B cell (primary cell): ENCODE data around the gene ATG4C. TPM values are rescaled to one million over a fixed set of nuclear protein-coding genes. Genes with fewer than 3 reads are reported as not detected.

Source experiments
- ATAC-seq: fragments of 200-7000 bp; cut with Tn5 transposase; one replicate; pipeline ENCODE4 v1.10.0; 2021; ENCODE audit warnings: low read depth, mild to moderate bottlenecking, moderate number of reproducible peaks, moderate library complexity
- CTCF ChIA-PET: fragments of 350-600 bp; sonication (Branson Sonifier 250); formaldehyde crosslinking; loops from one replicate; lab custom pipeline; 2021; ENCODE audit warnings: antibody characterized with exemption, inconsistent platforms; lab: Charles Lee
- POLR2A ChIA-PET: fragments of 350-600 bp; sonication (Branson Sonifier 250); formaldehyde crosslinking; loops from one replicate; lab custom pipeline; 2021; ENCODE audit warnings: antibody characterized with exemption; lab: Charles Lee
- DNase-seq: peaks from one replicate; pipeline ENCODE4 v3.0.0; 2013
- H2AFZ ChIP-seq: 2 replicates; pipeline ENCODE4 v1.6.1; 2012; ENCODE audit warnings: mild to moderate bottlenecking, low read depth, low read length; ENCODE audit not compliant: insufficient read depth, poor library complexity, severe bottlenecking
- H3K27ac ChIP-seq, 2 donors: 1 replicate in 1 of 2; 2 replicates in 1 of 2; pipeline ENCODE4 v1.5.1; 2012 to 2013; ENCODE audit warnings: low read length in 2 of 2, mild to moderate bottlenecking in 2 of 2, moderate library complexity in 1 of 2
- H3K27me3 ChIP-seq, 4 experiments: fragments of 200-600 bp in 1 of 4; sonication (generic) in 1 of 4; replicated peaks in 1 of 4; 1 replicate in 2 of 4; 2 replicates in 2 of 4; pipeline versions ENCODE4 v1.6.1 to v1.7.0; 2013 to 2016; ENCODE audit warnings: low read length in 3 of 4, mild to moderate bottlenecking in 2 of 4, mixed read lengths in 1 of 4, moderate library complexity in 1 of 4; ENCODE audit not compliant: insufficient read depth in 4 of 4, control insufficient read depth in 3 of 4; ENCODE audit errors: control extremely low read depth in 1 of 4
- H3K36me3 ChIP-seq, 2 experiments: replicated peaks in 1 of 2; 1 replicate in 1 of 2; 2 replicates in 1 of 2; pipeline versions ENCODE4 v1.6.1 to v1.7.1; 2013; ENCODE audit warnings: low read length in 1 of 2; ENCODE audit not compliant: insufficient read depth in 2 of 2, control insufficient read depth in 1 of 2; ENCODE audit errors: control extremely low read depth in 1 of 2, extremely low read depth in 1 of 2
- H3K4me1 ChIP-seq, 2 donors: fragments of 200-600 bp in 1 of 2; sonication (generic) in 1 of 2; 1 replicate in 1 of 2; 2 replicates in 1 of 2; pipeline versions ENCODE4 v1.5.1 to v1.6.1; 2013 to 2017; ENCODE audit warnings: low read length in 2 of 2; ENCODE audit not compliant: control insufficient read depth in 2 of 2, insufficient read depth in 2 of 2
- H3K4me2 ChIP-seq: replicated peaks from 2 replicates; pipeline ENCODE3; 2012; ENCODE audit warnings: mild to moderate bottlenecking, low read depth, low read length; ENCODE audit not compliant: poor library complexity, severe bottlenecking
- H3K4me3 ChIP-seq, 5 experiments: fragments of 200-600 bp in 1 of 5; sonication (generic) in 1 of 5; 1 replicate in 3 of 5; 2 replicates in 2 of 5; pipeline versions ENCODE4 v1.5.1 to v1.7.0; 2011 to 2016; ENCODE audit warnings: low read length in 4 of 5, mild to moderate bottlenecking in 4 of 5, low read depth in 2 of 5, control low read depth in 1 of 5, moderate library complexity in 1 of 5; ENCODE audit not compliant: insufficient read depth in 1 of 5; ENCODE audit errors: control extremely low read depth in 1 of 5, extremely low read depth in 1 of 5
- H3K79me2 ChIP-seq: fragments of 200-600 bp; sonication (generic); one replicate; pipeline ENCODE4 v1.6.0; 2016; ENCODE audit warnings: low read length; ENCODE audit not compliant: control insufficient read depth, insufficient read depth
- H3K9ac ChIP-seq: fragments of 200-600 bp; sonication (generic); 2 replicates; pipeline ENCODE4 v1.6.1; 2017; ENCODE audit warnings: mild to moderate bottlenecking, low read length, moderate library complexity
- H3K9me3 ChIP-seq, 3 donors: one replicate each; pipeline versions ENCODE4 v1.6.1 to v1.7.1; 2013; ENCODE audit warnings: low read length in 2 of 3; ENCODE audit not compliant: control insufficient read depth in 2 of 3, insufficient read depth in 1 of 3; ENCODE audit errors: control extremely low read depth in 1 of 3
- H4K20me1 ChIP-seq: 2 replicates; pipeline ENCODE4 v1.6.0; 2012; ENCODE audit warnings: mild to moderate bottlenecking, low read length; ENCODE audit not compliant: insufficient read depth, control insufficient read depth, poor library complexity, severe bottlenecking
- H3K27ac Mint-ChIP-seq: one replicate; pipeline ENCODE4 v1.8.0; 2021; ENCODE audit warnings: mixed read lengths
- H3K27me3 Mint-ChIP-seq: one replicate; pipeline ENCODE4 v1.8.0; 2021; ENCODE audit warnings: mixed read lengths
- H3K4me1 Mint-ChIP-seq: one replicate; pipeline ENCODE4 v1.8.0; 2021; ENCODE audit warnings: mixed read lengths
- H3K4me3 Mint-ChIP-seq: one replicate; pipeline ENCODE4 v1.8.0; 2021; ENCODE audit warnings: mixed read lengths
- H3K9me3 Mint-ChIP-seq: one replicate; pipeline ENCODE4 v1.8.0; 2022; ENCODE audit warnings: mixed read lengths; ENCODE audit not compliant: insufficient read depth
- CTCF ChIP-seq: fragments of 200-600 bp; IDR thresholded peaks from one replicate; pipeline ENCODE4 v1.8.0; 2022; ENCODE audit warnings: antibody characterized with exemption, mild to moderate bottlenecking
- EZH2 ChIP-seq: IDR thresholded peaks from 2 replicates; pipeline ENCODE4 v1.6.1; 2012; ENCODE audit warnings: borderline replicate concordance, low read depth, mild to moderate bottlenecking, moderate library complexity, low read length; ENCODE audit not compliant: insufficient read depth, poor library complexity, severe bottlenecking
- WGBS: methylation state at CpG from one replicate; pipeline ENCODE4 v1.1.5; 2013; ENCODE audit warnings: missing lambda C conversion rate; ENCODE audit not compliant: insufficient coverage; 5-methylcytosine and 5-hydroxymethylcytosine counted together
- intact Hi-C: fragments of 100-400 bp; cut with micrococcal nuclease; formaldehyde crosslinking; loops from one replicate; pipeline ENCODE4 v1.10.0; 2022
- polyA plus RNA-seq: library from polyadenylated mRNA; depleted of rRNA; stranded (reverse); fragments of >200 nt; gene quantifications from 2 replicates; pipeline ENCODE4 v1.2.3, GENCODE V29; 2012
- total RNA-seq, 2 donors: library from RNA; stranded (reverse); fragments of 120-200 nt in 1 of 2; gene quantifications; 1 replicate in 1 of 2; 2 replicates in 1 of 2; pipeline versions ENCODE4 v1.2.3 to v1.2.4, GENCODE V29; 2013 to 2022

The ATG4C gene
- total and polyA plus RNA-seq, 2 donors (not counting 1 experiment from before 2014, with no cell fraction given) = 7.1 to 30.8 TPM

GRCh38 chr1:62887799-62888507 lies 104.0 kb downstream of the ATG4C start:
- ATAC-seq (no peak), DNase-seq (no peak)
- no peak for TF ChIP-seq CTCF
- TF ChIP-seq EZH2 = no peak
- no peak overlapping the region for H3K9ac ChIP-seq
- no peak overlapping the region for H3K27ac Mint-ChIP-seq
- H3K4me1 Mint-ChIP-seq = no peaks in the 10 kb centered on the region
- ChIA-PET POLR2A (no interaction called here), CTCF (interaction anchor here (0.7 kb wide), 1 partner anchor 778 kb away, joined by 5 read pairs; no protein-coding TSS in a partner anchor)
- H3K4me3 ChIP-seq = no peak overlapping the region
- no peaks in the 10 kb centered on the region for H3K9me3 Mint-ChIP-seq
- H4K20me1 ChIP-seq = no peaks in the 10 kb centered on the region
- H3K27ac ChIP-seq = no peak overlapping the region
- no peaks in the 10 kb centered on the region for H3K4me1 ChIP-seq
- intact Hi-C loops = no loop called here
- H3K27me3 ChIP-seq = peaks cover 0 to 3% (median 0%) of the 10 kb centered on the region in 4 experiments
- no peaks in the 10 kb centered on the region for H3K9me3 ChIP-seq
- no peak overlapping the region for H3K4me3 Mint-ChIP-seq
- no peaks in the 10 kb centered on the region for H3K36me3 ChIP-seq
- no peak overlapping the region for H2AFZ ChIP-seq
- H3K79me2 ChIP-seq = no peaks in the 10 kb centered on the region
- whole genome bisulfite sequencing = 100% methylated on average over 2 of the region's 6 CpGs
- H3K4me2 ChIP-seq = no peak overlapping the region
- peaks cover 39% of the 10 kb centered on the region for H3K27me3 Mint-ChIP-seq

GRCh38 chr1:62891956-62892562 lies 108.1 kb downstream of the ATG4C start:
- CTCF ChIA-PET = no interaction called here
- no peak overlapping the region for H3K4me3 ChIP-seq
- ATAC-seq (no peak), DNase-seq (no peak)
- no peak overlapping the region for H3K4me2 ChIP-seq
- Mint-ChIP-seq H3K27ac (no peak overlapping the region), H3K4me1 (no peaks in the 10 kb centered on the region), H3K27me3 (peaks cover 28% of the 10 kb centered on the region), H3K4me3 (no peak overlapping the region), H3K9me3 (no peaks in the 10 kb centered on the region)
- TF ChIP-seq CTCF (no peak), EZH2 (no peak)
- POLR2A ChIA-PET = no interaction called here
- H4K20me1 ChIP-seq = no peaks in the 10 kb centered on the region
- WGBS = 100% methylated on average over 1 of the region's 6 CpGs
- no peaks in the 10 kb centered on the region for H3K4me1 ChIP-seq
- H2AFZ ChIP-seq = no peak overlapping the region
- H3K27ac ChIP-seq = no peak overlapping the region
- H3K27me3 ChIP-seq = no peaks in the 10 kb centered on the region
- H3K9me3 ChIP-seq = no peaks in the 10 kb centered on the region
- no peaks in the 10 kb centered on the region for H3K79me2 ChIP-seq
- no peak overlapping the region for H3K9ac ChIP-seq
- H3K36me3 ChIP-seq = no peaks in the 10 kb centered on the region
- intact Hi-C loops = no loop called here
